ENCODE measurements around the gene MINDY4. TPM values are rescaled to one million over a fixed set of nuclear protein-coding genes. Genes with fewer than 3 reads are reported as not detected.

The MINDY4 gene
- total RNA-seq, 1 donor from 2014 or later = 3.8 TPM

- Histone ChIP-seq H3K4me1 (peaks cover 87% of the 10 kb centered on the region), H3K9me3 (replicated peaks) (no peaks in the 10 kb centered on the region), H3K27ac (replicated peaks) (peak overlapping the region; percentile 72), H3K27me3 (ENCODE audit: low read depth) (no peaks in the 10 kb centered on the region), H3K4me3 (peak overlapping the region; percentile 67), H3K36me3 (no peaks in the 10 kb centered on the region)
- TF ChIP-seq CTCF (IDR thresholded peaks at IDR 0.05; ENCODE audit: borderline replicate concordance) = peak; percentile 40
- intact Hi-C loops (cut with micrococcal nuclease) = no loop called here
- DNase-seq = peak; percentile 83
Measured at GRCh38 chr7:30755384-30756154, 15.6 kb upstream of the MINDY4 start.

DNA sequence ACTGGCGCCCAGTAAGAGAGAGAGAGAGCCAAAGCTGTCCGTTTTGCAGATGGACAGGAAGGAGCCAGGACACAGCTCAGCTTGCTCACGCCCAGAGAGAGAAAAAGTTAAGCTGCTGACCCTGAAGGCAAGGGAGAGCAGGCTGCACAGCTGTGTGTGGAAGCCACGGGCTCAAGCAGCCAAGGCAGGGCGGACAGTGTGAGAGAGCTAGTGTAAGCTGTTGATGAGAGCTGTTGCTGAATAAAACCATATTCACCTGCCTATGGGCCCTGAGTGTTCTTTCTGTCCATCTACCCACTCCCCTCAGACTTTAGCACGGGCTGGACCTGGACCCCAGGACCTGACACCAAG, 13.9 kb upstream of the MINDY4 start:
- Histone ChIP-seq H3K9me3 (replicated peaks) (no peaks in the 10 kb centered on the region), H3K4me3 (no peak overlapping the region), H3K4me1 (peaks cover 87% of the 10 kb centered on the region), H3K27ac (replicated peaks) (peak overlapping the region; percentile 61), H3K27me3 (ENCODE audit: low read depth) (no peaks in the 10 kb centered on the region), H3K36me3 (no peaks in the 10 kb centered on the region)
- no peak for TF ChIP-seq CTCF (IDR thresholded peaks at IDR 0.05; ENCODE audit: borderline replicate concordance)
- intact Hi-C loops (cut with micrococcal nuclease) = no loop called here
- no peak for DNase-seq

- Histone ChIP-seq H3K36me3 (no peaks in the 10 kb centered on the region), H3K4me3 (no peak overlapping the region), H3K27ac (replicated peaks) (peak overlapping the region; percentile 53), H3K27me3 (ENCODE audit: low read depth) (no peaks in the 10 kb centered on the region), H3K4me1 (peaks cover 87% of the 10 kb centered on the region), H3K9me3 (replicated peaks) (no peaks in the 10 kb centered on the region)
- no peak for DNase-seq
- intact Hi-C loops (cut with micrococcal nuclease) = no loop called here
- TF ChIP-seq CTCF (IDR thresholded peaks at IDR 0.05; ENCODE audit: borderline replicate concordance) = no peak
Measured at GRCh38 chr7:30760514-30761213, 10.6 kb upstream of the MINDY4 start.

DNA sequence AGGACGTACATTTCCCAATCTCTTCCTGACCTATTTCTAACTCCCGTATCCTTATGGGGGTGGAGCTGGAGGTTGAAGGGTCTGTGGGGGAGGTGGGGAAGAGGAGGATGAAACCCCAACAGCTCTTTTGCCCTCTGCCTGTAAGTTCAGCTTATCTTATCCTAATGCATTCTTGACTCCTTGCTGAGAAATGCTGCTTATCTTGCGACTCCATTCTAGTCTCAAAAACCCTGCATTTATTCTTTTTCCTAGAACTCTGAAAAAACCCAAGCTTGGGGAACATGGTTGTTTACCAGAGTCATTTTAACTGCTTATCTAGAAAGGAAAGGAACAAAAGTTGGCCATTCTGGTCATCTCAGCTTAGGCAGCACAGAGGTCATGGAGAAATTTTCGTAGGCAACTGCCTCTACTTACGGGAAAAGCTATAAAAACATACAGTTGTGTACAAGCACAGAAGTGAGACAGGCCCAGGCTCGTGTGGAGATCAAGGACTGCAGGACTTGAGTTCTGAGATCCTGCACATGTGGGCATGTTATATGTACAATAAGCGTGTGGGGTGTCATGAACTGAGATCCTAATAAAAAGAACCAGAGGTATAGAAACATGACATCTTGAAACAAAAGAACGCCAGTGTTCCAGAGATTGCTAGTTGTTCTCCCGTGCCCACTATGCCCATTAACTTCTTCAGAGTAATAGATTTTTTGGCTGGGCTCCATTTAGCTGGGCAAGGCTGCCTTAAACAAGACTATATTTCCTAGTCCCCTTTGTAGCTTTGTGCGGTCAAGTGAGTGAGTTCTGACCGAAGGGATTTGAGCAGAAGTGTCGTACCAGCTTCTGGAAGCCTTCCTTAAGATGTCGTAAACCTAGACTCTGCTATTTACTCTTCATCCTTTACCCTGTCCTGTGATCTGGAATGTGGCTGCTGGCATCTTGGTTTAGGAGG, 9.7 kb upstream of the MINDY4 start:
- no peak for TF ChIP-seq CTCF (IDR thresholded peaks at IDR 0.05; ENCODE audit: borderline replicate concordance)
- peak overlapping the region; percentile 53 for H3K27ac ChIP-seq (replicated peaks)
- no peaks in the 10 kb centered on the region for H3K36me3 ChIP-seq
- intact Hi-C loops (cut with micrococcal nuclease) = no loop called here
- H3K9me3 ChIP-seq (replicated peaks) = no peaks in the 10 kb centered on the region
- H3K4me3 ChIP-seq = no peak overlapping the region
- peaks cover 85% of the 10 kb centered on the region for H3K4me1 ChIP-seq
- DNase-seq = no peak
- H3K27me3 ChIP-seq (ENCODE audit: low read depth) = no peaks in the 10 kb centered on the region
